A673 (cell line): ENCODE data around the gene NPAS1. TPM values are rescaled to one million over a fixed set of nuclear protein-coding genes. Genes with fewer than 3 reads are reported as not detected.

Source experiments
- BruUV-seq: library from RNA; stranded (reverse); fragments of 400-500 nt; replicated peaks from 2 replicates; lab custom pipeline; 2021; lab: Mats Ljungman, UMichigan
- CTCF ChIA-PET: fragments of 300-600 bp; sonication (Branson Sonifier 250); formaldehyde crosslinking; loops from one replicate; lab custom pipeline; 2022; ENCODE audit warnings: antibody characterized with exemption; lab: Charles Lee
- POLR2A ChIA-PET: fragments of 300-600 bp; sonication (Branson Sonifier 250); formaldehyde crosslinking; loops from one replicate; lab custom pipeline; 2022; ENCODE audit warnings: antibody characterized with exemption; ENCODE audit not compliant: low non-redundant PET; lab: Charles Lee
- DNase-seq: peaks from one replicate; pipeline ENCODE4 v3.0.0-alpha.2; 2015; ENCODE audit warnings: low spot score
- H3K27ac ChIP-seq: fragments of 200-600 bp; sonication (generic); 2 replicates; pipeline ENCODE4 v1.5.1; 2016; ENCODE audit warnings: mixed run types, low read depth, mild to moderate bottlenecking, mixed read lengths, antibody characterized with exemption, low read length; ENCODE audit not compliant: poor library complexity, severe bottlenecking
- H3K27me3 ChIP-seq: fragments of 200-600 bp; sonication (generic); replicated peaks from 2 replicates; pipeline ENCODE4 v1.6.1; 2017; ENCODE audit warnings: mixed run types, low read depth, mild to moderate bottlenecking, mixed read lengths, antibody characterized with exemption, low read length; ENCODE audit not compliant: insufficient read depth, poor library complexity
- H3K36me3 ChIP-seq: fragments of 200-600 bp; sonication (generic); 2 replicates; pipeline ENCODE4 v1.6.1; 2016; ENCODE audit warnings: mixed run types, mild to moderate bottlenecking, mixed read lengths, antibody characterized with exemption, low read length; ENCODE audit not compliant: insufficient read depth, poor library complexity, severe bottlenecking
- H3K4me1 ChIP-seq: fragments of 200-600 bp; sonication (generic); 2 replicates; pipeline ENCODE4 v1.6.1; 2017; ENCODE audit warnings: mixed run types, mild to moderate bottlenecking, mixed read lengths, antibody characterized with exemption, low read length; ENCODE audit not compliant: insufficient read depth, poor library complexity, severe bottlenecking
- H3K4me3 ChIP-seq: fragments of 200-600 bp; sonication (generic); 2 replicates; pipeline ENCODE4 v1.5.1; 2016; ENCODE audit warnings: low read depth, mixed run types, mild to moderate bottlenecking, mixed read lengths, low read length; ENCODE audit not compliant: poor library complexity, severe bottlenecking
- H3K9me3 ChIP-seq: fragments of 200-600 bp; sonication (generic); 2 replicates; pipeline ENCODE4 v1.6.1; 2016; ENCODE audit warnings: mixed run types, low read depth, mild to moderate bottlenecking, mixed read lengths, antibody characterized with exemption, low read length; ENCODE audit not compliant: poor library complexity, severe bottlenecking
- EZH2 ChIP-seq: fragments of 200-600 bp; sonication (generic); IDR thresholded peaks from 2 replicates; pipeline ENCODE4 v1.6.1; 2017; ENCODE audit warnings: borderline replicate concordance, low read depth, mild to moderate bottlenecking, mixed read lengths, antibody characterized with exemption, low read length; ENCODE audit not compliant: poor library complexity, severe bottlenecking
- intact Hi-C: fragments of 100-400 bp; cut with micrococcal nuclease; formaldehyde crosslinking; loops from one replicate; pipeline ENCODE4 v1.10.0; 2022; ENCODE audit not compliant: unreplicated experiment
- total RNA-seq: library from RNA; stranded (reverse); gene quantifications from 2 replicates; pipeline ENCODE4 v1.2.3, GENCODE V29; 2021
- TF ChIP-seq, protein P1 (sequence below): fragments of 300-800, 200-600 bp; sonication (generic); conservative IDR thresholded peaks from 2 replicates; pipeline ENCODE4 v1.5.1; 2017; ENCODE audit warnings: low read depth, mild to moderate bottlenecking, antibody characterized with exemption, low read length, moderate library complexity, mixed read lengths

NPAS1 gene
- total RNA-seq, 1 experiment from 2014 or later = 2.1 TPM

DNA sequence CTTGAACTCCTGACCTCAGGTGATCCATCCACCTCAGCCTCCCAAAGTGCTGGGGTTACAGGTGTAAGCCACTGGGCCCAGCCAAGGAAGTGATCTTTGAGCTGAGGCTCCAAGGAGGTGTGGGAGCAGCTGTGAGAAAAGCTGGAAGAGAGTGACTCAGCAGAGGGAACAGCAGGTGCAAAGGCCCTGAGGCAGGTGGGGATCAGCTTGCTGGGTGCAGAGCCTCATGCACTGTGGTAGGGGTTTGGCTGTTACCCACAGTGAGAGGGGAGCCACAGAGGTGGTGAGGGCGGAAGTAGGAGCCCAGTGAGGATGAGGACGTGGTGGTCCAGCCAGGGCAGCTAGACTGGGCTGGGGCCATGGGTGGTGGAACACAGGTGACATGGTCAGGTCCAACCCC lies 6.5 kb downstream of the NPAS1 start:
- Histone ChIP-seq H3K27ac (no peak overlapping the region), H3K4me1 (peaks cover 33% of the 10 kb centered on the region), H3K9me3 (no peaks in the 10 kb centered on the region), H3K4me3 (no peak overlapping the region), H3K36me3 (no peaks in the 10 kb centered on the region), H3K27me3 (peaks cover 25% of the 10 kb centered on the region)
- POLR2A ChIA-PET = no interaction called here
- TF ChIP-seq EZH2 = no peak
- TF ChIP-seq, protein P1, sequence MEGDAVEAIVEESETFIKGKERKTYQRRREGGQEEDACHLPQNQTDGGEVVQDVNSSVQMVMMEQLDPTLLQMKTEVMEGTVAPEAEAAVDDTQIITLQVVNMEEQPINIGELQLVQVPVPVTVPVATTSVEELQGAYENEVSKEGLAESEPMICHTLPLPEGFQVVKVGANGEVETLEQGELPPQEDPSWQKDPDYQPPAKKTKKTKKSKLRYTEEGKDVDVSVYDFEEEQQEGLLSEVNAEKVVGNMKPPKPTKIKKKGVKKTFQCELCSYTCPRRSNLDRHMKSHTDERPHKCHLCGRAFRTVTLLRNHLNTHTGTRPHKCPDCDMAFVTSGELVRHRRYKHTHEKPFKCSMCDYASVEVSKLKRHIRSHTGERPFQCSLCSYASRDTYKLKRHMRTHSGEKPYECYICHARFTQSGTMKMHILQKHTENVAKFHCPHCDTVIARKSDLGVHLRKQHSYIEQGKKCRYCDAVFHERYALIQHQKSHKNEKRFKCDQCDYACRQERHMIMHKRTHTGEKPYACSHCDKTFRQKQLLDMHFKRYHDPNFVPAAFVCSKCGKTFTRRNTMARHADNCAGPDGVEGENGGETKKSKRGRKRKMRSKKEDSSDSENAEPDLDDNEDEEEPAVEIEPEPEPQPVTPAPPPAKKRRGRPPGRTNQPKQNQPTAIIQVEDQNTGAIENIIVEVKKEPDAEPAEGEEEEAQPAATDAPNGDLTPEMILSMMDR = no peak
- BruUV-seq = no TSS peak
- intact Hi-C loops = loop anchor here (5.0 kb wide), 1 partner anchor 216 kb away; no protein-coding TSS in a partner anchor
- CTCF ChIA-PET = no interaction called here
- no peak for DNase-seq

DNA sequence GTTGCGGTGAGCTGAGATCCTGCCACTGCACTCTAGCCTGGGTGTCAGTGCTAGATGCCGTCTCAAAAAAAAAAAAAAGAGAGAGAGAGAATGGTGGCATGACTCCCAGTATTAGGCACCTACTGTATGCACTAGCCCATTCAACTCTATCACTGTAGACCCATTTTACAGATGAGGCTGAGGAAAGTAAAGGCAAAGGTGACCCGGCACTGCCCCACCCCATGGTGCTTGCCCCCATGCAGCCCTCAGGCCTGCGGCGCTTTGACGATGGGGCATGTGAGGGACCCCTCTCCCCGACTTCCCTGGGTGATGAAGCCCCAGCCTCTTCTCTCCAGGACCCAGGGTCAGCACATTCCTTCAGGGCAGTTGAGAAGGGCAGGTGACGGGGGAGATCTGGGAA lies 7.3 kb downstream of the NPAS1 start:
- BruUV-seq = no TSS peak
- no peak for DNase-seq
- POLR2A ChIA-PET = no interaction called here
- CTCF ChIA-PET = no interaction called here
- Histone ChIP-seq H3K36me3 (no peaks in the 10 kb centered on the region), H3K27ac (no peak overlapping the region), H3K27me3 (peaks cover 17% of the 10 kb centered on the region), H3K4me1 (peaks cover 28% of the 10 kb centered on the region), H3K4me3 (no peak overlapping the region), H3K9me3 (no peaks in the 10 kb centered on the region)
- TF ChIP-seq, protein P1 = no peak
- TF ChIP-seq EZH2 = no peak
- intact Hi-C loops = loop anchor here (5.0 kb wide), 1 partner anchor 215 kb away; no protein-coding TSS in a partner anchor

DNA sequence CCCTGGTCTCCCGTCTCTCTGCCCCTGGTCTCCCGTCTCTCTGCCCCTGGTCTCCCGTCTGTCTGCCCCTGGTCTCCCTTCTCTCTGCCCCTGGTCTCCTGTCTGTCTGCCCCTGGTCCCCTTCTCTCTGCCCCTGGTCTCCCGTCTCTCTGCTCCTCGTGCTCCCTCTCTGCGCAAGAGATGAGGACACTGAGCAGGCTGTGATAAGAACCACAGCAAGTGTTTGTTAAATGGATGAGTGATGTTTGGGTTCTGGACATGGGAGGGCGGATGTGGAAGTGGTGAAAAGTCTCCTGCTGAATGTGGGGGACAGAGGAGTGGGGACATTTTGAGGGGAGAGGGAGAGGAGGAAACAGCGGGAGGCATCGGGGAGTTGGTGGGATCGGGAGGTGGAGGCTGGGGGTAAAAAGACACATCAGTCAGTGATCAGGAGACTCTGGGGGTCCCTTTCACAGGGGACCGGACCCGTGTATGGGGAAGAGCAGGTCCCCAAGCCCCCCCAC lies 8.0 kb downstream of the NPAS1 start:
- Histone ChIP-seq H3K9me3 (no peaks in the 10 kb centered on the region), H3K27me3 (peaks cover 10% of the 10 kb centered on the region), H3K4me1 (peaks cover 20% of the 10 kb centered on the region), H3K4me3 (peak overlapping the region; percentile 8), H3K27ac (no peak overlapping the region), H3K36me3 (no peaks in the 10 kb centered on the region)
- no TSS peak for BruUV-seq
- ChIA-PET POLR2A (interaction anchor here (0.6 kb wide), 1 partner anchor 218 kb away, joined by 7 read pairs; no protein-coding TSS in a partner anchor), CTCF (interaction anchor here (0.6 kb wide), 3 partner anchors 36 to 217 kb away, joined by 3 to 7 read pairs (median 4); no protein-coding TSS in a partner anchor)
- DNase-seq = no peak
- intact Hi-C loops = loop anchor here (5.0 kb wide), 1 partner anchor 215 kb away; no protein-coding TSS in a partner anchor
- no peak for TF ChIP-seq EZH2
- TF ChIP-seq, protein P1 = no peak
